Fibroblast of skin of left biceps (primary cell): ENCODE results near the gene RAB11B.
"Not testable (repeated sequence)": the region's sequence is repeated elsewhere in the genome, so short reads cannot be mapped to it uniquely, and the experiment has no call there.

Source experiments
- DNase-seq, 2 experiments: peaks; one replicate each; pipeline ENCODE4 v3.0.0-alpha.2; 2013; ENCODE audit warnings: low read depth in 2 of 2

Gene RAB11B

GRCh38 chr19:8429044-8429443 is 38.9 kb downstream of the RAB11B start:
- DNase-seq, result no peak

DNA sequence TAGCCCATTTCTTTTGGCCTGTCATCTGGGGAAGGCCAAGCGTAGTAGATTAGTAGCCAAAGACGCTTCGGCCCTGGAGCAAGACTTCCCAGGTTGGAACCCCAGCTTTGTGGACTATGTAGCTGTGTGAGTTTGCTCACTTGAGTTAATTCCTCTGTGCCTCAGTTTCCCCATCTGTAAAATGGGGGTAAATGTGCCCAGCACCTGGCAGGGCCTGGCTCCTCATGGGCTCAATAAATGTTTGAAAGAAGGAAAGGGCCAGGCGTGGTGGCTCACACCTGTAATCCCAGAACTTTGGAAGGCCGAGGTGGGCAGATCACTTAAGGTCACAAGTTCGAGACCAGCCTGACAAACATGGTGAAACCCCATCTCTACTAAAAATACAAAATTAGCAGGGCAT is 39.7 kb downstream of the RAB11B start:
- no peak for DNase-seq

DNA sequence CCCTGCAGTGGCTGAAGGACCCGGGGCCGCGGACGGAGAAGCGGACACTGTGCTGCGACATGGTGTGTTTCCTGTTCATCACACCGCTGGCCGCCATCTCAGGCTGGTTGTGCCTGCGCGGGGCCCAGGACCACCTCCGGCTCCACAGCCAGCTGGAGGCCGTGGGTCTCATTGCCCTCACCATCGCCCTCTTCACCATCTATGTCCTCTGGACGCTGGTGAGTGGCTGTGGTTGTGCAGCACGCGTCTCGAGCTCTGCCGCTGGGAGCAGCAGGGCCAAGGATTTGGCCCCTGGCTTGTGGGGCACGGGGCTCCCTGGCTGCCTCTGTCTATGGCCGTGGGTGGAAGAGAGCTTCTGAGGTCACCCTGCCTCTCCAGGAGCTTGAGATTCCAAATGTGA is 40.5 kb downstream of the RAB11B start:
- no peak for DNase-seq

DNA sequence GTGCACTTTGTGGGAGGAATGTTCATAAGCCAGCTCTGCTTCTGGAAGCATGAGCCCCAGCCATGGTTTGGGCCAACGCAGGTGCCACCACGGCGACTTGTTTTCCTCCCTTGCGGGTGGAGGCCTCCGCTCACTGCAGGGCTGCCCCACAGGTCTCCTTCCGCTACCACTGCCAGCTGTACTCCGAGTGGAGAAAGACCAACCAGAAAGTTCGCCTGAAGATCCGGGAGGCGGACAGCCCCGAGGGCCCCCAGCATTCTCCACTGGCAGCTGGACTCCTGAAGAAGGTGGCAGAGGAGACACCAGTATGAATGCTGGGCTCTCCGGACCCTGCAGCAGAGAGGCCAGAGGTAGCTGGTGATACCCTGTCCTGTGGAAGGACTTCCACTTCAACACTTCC is 48.1 kb downstream of the RAB11B start:
- DNase-seq, result no peak

- DNase-seq, result no peak
These were observed 51.8 kb downstream of the RAB11B start for GRCh38 chr19:8441725-8442544.

- DNase-seq, result not testable (repeated sequence)
These were observed 54.0 kb downstream of the RAB11B start for GRCh38 chr19:8444140-8444676.

DNA sequence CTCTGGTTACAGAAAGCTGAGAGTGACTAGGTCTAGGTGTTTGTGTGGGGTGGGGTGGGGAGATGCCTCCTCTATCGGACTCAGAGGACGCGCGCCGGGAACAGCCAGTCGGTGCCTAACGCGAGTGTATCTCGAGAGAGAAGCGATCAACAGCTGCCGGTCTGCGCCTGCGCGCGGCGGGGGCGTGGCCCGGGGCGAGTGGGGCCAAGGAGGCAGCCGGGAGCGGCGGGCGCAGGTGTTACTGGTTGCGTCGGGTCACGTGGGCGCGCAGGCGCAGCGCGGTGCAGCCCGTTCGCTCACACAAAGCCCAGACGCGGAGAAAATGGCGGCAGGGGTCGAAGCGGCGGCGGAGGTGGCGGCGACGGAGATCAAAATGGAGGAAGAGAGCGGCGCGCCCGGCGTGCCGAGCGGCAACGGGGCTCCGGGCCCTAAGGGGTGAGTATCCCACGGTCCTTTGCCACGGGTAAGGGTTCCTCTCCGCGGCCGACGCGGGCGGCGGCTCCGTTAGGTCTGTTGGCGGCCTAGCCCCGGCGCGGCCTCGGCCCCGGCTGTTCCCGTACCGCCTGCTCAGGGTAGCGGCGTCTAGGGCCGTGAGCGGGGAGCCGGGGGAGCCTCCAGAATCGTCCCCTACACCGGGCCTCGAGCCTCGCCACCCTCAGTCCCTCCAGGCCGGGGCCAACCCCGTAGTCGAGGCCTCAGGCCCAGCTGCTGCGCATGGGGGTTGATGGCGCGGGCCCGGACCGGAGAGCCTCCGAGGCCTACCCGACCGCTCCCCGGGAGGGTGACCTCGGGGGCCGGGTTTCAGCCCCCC is 54.7 kb downstream of the RAB11B start, which contains the start of gene HNRNPM:
Gene HNRNPM (plus strand): TSS at position 299 of the 811 bp plus-strand sequence. CDS start 24 bp downstream, at position 323.
- peak; percentile 92 to 93 for DNase-seq

- no peak for DNase-seq
These were observed 55.4 kb downstream of the RAB11B start for GRCh38 chr19:8445488-8446001.

DNA sequence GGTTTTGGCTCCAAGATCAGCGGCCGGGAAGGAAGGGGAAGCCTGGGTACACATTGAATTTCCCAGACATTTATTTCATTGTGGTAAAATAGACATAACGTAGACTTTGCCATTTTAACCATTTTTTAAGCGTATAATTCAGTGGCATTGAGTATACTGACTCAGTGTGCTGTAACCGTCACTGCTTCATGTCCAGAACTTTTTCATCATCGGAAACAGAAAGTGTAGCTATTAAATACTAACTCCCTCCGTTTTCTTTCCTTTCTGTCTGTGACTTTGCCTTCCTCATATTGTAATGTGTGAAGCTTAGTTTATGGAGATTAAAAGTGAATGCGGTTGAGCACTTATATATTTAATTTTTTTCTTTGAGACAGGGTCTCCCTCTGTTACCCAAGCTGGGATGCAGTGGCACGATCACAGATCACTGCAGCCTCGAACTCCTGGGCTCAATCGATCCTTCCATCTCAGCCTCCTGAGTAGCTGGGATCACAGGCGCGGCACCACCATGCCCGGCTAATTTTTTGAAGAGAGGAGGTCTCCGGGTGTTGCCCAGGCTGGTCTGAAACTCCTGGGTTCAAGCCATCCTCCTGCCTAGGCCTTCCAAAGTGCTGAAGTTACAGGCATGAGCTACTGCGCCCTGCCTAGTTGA is 56.0 kb downstream of the RAB11B start:
- DNase-seq, result no peak

GRCh38 chr19:8449830-8450229 is 59.7 kb downstream of the RAB11B start:
- no peak for DNase-seq

GRCh38 chr19:8451377-8451776 is 61.2 kb downstream of the RAB11B start:
- no peak for DNase-seq

DNA sequence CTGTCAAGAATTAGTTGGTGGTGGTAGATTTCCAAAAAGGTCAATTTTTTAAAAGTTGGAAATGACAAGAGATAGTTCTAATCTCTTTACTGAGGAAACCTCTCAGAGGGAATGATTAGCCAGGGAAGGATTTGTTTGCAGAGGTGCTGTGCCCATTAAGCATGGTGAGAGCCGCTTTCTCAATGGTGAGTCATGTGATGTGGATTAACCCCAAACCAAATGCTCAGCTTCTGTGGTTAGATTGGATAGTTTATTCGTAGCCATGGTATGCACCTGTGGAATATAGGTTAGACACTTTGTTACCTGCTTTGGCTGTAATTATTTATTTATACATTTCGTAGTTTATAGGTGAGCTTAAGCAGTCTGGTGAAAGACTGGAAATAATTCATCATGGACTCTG is 61.7 kb downstream of the RAB11B start:
- no peak for DNase-seq

DNA sequence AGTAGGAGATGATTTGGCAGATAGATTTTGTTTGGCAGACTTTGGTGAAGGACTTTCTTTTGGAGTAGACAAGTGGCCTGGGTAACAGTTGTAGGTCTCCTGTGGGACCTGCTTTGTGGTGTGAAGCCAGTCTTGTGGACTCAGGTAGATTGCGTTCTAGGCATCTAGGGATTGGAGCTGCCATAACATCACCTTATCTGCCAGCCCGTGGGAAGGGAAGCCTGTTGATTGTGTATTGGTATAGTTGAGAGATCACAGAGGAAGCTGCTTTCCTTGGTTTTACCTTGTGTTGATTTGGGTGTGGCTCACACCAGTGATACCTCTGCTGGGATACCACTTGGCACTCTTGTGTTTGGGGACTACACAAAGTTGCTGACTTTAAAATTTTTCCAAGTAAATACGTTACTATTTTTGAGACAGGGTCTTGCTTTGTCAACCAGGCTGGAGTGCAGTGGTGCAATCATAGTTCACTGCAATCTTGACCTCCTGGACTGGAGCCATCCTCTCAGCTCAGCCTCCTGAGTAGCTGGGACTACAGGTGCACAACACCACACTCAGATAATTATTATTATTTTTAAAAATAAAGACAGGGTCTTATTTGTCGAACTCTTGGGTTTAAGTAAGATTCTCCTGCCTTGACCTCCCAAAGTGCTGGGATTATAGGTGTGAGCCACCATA is 62.4 kb downstream of the RAB11B start:
- DNase-seq, result no peak

DNA sequence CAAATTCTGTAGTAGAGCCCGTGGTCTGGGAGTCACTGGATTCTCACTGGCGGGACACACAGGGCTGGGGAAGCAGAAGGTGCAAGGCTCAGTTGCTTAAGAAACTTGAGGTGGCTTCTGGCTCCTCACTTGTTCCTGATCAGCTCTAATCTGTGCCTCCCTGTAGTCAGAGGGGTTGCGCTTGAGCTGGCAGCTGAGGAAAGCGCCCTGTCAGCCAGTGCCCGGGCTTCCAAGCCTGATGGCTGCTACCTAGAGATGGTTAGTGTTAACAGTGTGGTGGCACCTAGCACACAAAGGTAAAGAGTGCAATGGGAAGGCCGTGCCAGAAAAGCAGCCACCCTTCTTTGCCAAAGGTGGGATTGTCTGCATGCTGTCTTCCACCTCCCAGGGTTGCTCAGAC is 63.5 kb downstream of the RAB11B start:
- DNase-seq, result no peak
